Endothelial cell of umbilical vein (primary cell): ENCODE measurements around the gene ADGRG7. TPM values are rescaled to one million over a fixed set of nuclear protein-coding genes. Genes with fewer than 3 reads are reported as not detected.

Experiments
- BruUV-seq: library from RNA; stranded (reverse); fragments of 400-500 nt; replicated peaks from 2 replicates; lab custom pipeline; 2021; lab: Mats Ljungman, UMichigan
- CTCF ChIA-PET: fragments of 300-600, 350-600 bp; sonication (Branson Sonifier 250); formaldehyde crosslinking; loops from one replicate; lab custom pipeline; 2021; ENCODE audit warnings: antibody characterized with exemption, inconsistent platforms; lab: Charles Lee
- POLR2A ChIA-PET: fragments of 300-600, 350-600 bp; sonication (Branson Sonifier 250); formaldehyde crosslinking; loops from one replicate; lab custom pipeline; 2021; ENCODE audit warnings: antibody characterized with exemption, inconsistent platforms; lab: Charles Lee
- DNase-seq: peaks from one replicate; pipeline ENCODE4 v3.0.0-alpha.2; 2011; ENCODE audit warnings: low read depth, low spot score
- FAIRE-seq: peaks from 2 replicates; lab custom pipeline; 2011; peaks lifted over from hg19 to GRCh38; lab: Jason Lieb, UNC
- H2AFZ ChIP-seq: 2 replicates; pipeline ENCODE4 v1.6.0; 2012; ENCODE audit warnings: low read depth, low read length, control low read depth, inconsistent platforms
- H3K27ac ChIP-seq: 2 replicates; pipeline ENCODE4 v1.5.1; 2011; ENCODE audit warnings: low read depth, mild to moderate bottlenecking, control low read depth, low read length, moderate library complexity; ENCODE audit not compliant: insufficient read depth
- H3K27me3 ChIP-seq, 2 experiments: 2 replicates each; pipeline versions ENCODE4 v1.6.0 to v1.6.1; 2011; ENCODE audit warnings: low read length in 2 of 2, mixed read lengths in 1 of 2; ENCODE audit not compliant: control insufficient read depth in 2 of 2, insufficient read depth in 2 of 2
- H3K36me3 ChIP-seq, 2 experiments: 2 replicates in 1 of 2; 3 replicates in 1 of 2; pipeline ENCODE4 v1.5.1; 2011; ENCODE audit warnings: low read length in 2 of 2, mild to moderate bottlenecking in 1 of 2, moderate library complexity in 1 of 2; ENCODE audit not compliant: control insufficient read depth in 2 of 2, insufficient read depth in 2 of 2; ENCODE audit errors: extremely low read depth in 1 of 2
- H3K4me1 ChIP-seq: 3 replicates; pipeline ENCODE4 v1.5.1; 2011; ENCODE audit warnings: mild to moderate bottlenecking, low read length; ENCODE audit not compliant: control insufficient read depth, insufficient read depth; ENCODE audit errors: extremely low read depth
- H3K4me2 ChIP-seq: 2 replicates; pipeline ENCODE4 v1.6.1; 2011; ENCODE audit warnings: low read length, control low read depth, mixed read lengths; ENCODE audit not compliant: insufficient read depth
- H3K4me3 ChIP-seq, 3 experiments: fragments of 200-600 bp in 1 of 3; sonication (generic), shearing (Covaris generic) in 1 of 3; replicated peaks in 1 of 3; 2 replicates each; pipeline ENCODE4 v1.5.1; 2011 to 2016; ENCODE audit warnings: control low read depth in 3 of 3, low read length in 3 of 3, mild to moderate bottlenecking in 2 of 3, inconsistent platforms in 1 of 3, low read depth in 1 of 3, moderate library complexity in 1 of 3; ENCODE audit not compliant: insufficient read depth in 1 of 3
- H3K79me2 ChIP-seq: 2 replicates; pipeline ENCODE4 v1.6.0; 2012; ENCODE audit warnings: low read length, inconsistent platforms; ENCODE audit not compliant: control insufficient read depth, insufficient read depth
- H3K9ac ChIP-seq: replicated peaks from 2 replicates; pipeline ENCODE3; 2011; ENCODE audit warnings: low read length, control low read depth; ENCODE audit not compliant: insufficient read depth; ENCODE audit errors: extremely low read depth
- H3K9me1 ChIP-seq: replicated peaks from 3 replicates; pipeline ENCODE4 v1.6.0; 2011; ENCODE audit warnings: mild to moderate bottlenecking, low read length; ENCODE audit not compliant: control insufficient read depth, insufficient read depth; ENCODE audit errors: extremely low read depth
- H3K9me3 ChIP-seq: replicated peaks from 2 replicates; pipeline ENCODE4 v1.5.1; 2012; ENCODE audit warnings: low read length, inconsistent platforms; ENCODE audit not compliant: control insufficient read depth, insufficient read depth
- H4K20me1 ChIP-seq: replicated peaks from 2 replicates; pipeline ENCODE3; 2011; ENCODE audit warnings: mild to moderate bottlenecking, low read length; ENCODE audit not compliant: control insufficient read depth, insufficient read depth; ENCODE audit errors: extremely low read depth
- CTCF ChIP-seq, 2 donors: IDR thresholded peaks; 1 replicate in 1 of 2; 2 replicates in 1 of 2; pipeline ENCODE4 v1.5.1; 2011; ENCODE audit warnings: low read length in 2 of 2, mild to moderate bottlenecking in 2 of 2, moderate library complexity in 2 of 2, control low read depth in 1 of 2, inconsistent platforms in 1 of 2, low read depth in 1 of 2; ENCODE audit not compliant: insufficient read depth in 1 of 2; ENCODE audit errors: extremely low read depth in 1 of 2
- EZH2 ChIP-seq: IDR thresholded peaks from 2 replicates; pipeline ENCODE4 v1.6.1; 2012; ENCODE audit warnings: borderline replicate concordance, low read depth, mild to moderate bottlenecking, moderate library complexity, low read length, inconsistent platforms; ENCODE audit not compliant: severe bottlenecking
- FOS ChIP-seq: IDR thresholded peaks from 2 replicates; pipeline ENCODE4 v1.6.1; 2011; ENCODE audit warnings: mild to moderate bottlenecking, low read length, moderate library complexity, borderline replicate concordance; ENCODE audit not compliant: insufficient read depth
- GATA2 ChIP-seq: IDR thresholded peaks from 2 replicates; pipeline ENCODE4 v1.7.0; 2011; ENCODE audit warnings: low read depth, mild to moderate bottlenecking, moderate library complexity, mixed read lengths, low read length; ENCODE audit not compliant: insufficient read length, insufficient read depth
- JUN ChIP-seq: IDR thresholded peaks from 2 replicates; pipeline ENCODE4 v1.6.1; 2011; ENCODE audit warnings: borderline replicate concordance, low read depth; ENCODE audit not compliant: insufficient read length, insufficient read depth
- MAX ChIP-seq: IDR thresholded peaks from 2 replicates; pipeline ENCODE4 v1.6.1; 2011; ENCODE audit not compliant: insufficient read depth, insufficient read length
- MYC ChIP-seq: IDR thresholded peaks from one replicate; pipeline ENCODE4 v1.6.1; 2011; ENCODE audit warnings: mild to moderate bottlenecking, low read depth, low read length
- POLR2A ChIP-seq: IDR thresholded peaks from 2 replicates; pipeline ENCODE4 v1.6.1; 2012; ENCODE audit warnings: low read depth, mild to moderate bottlenecking, control low read depth, low read length
- POLR2AphosphoS5 ChIP-seq: IDR thresholded peaks from 2 replicates; pipeline ENCODE4 v1.6.1; 2012; ENCODE audit warnings: low read depth, mild to moderate bottlenecking, control low read depth, low read length, moderate library complexity; ENCODE audit not compliant: insufficient read depth
- dilution Hi-C: fragments of 300-500 bp; cut with MboI; formaldehyde crosslinking; loops from one replicate; pipeline ENCODE4 v1.15.0; 2019; ENCODE audit warnings: low sequenced_read_pairs; ENCODE audit not compliant: extremely low pct_ligation_motif_present
- intact Hi-C: fragments of 100-400 bp; cut with micrococcal nuclease; formaldehyde crosslinking; loops from one replicate; pipeline ENCODE4 v1.10.0; 2022
- polyA plus RNA-seq, 4 experiments: library from polyadenylated mRNA; depleted of rRNA in 3 of 4; stranded (reverse) in 3 of 4; unstranded in 1 of 4; fragments of >200 nt; gene quantifications; 2 replicates each; pipeline versions ENCODE4 v1.2.1 to v1.2.3, GENCODE V29; 2011 to 2012; ENCODE audit warnings: missing spikeins in 1 of 4
- total RNA-seq: library from RNA; stranded (reverse); gene quantifications from 2 replicates; pipeline ENCODE4 v1.2.3, GENCODE V29; 2021

The ADGRG7 gene
- total and polyA plus RNA-seq, 2 donors (not counting 3 experiments of a cell fraction or from before 2014, with no cell fraction given): not detected

DNA sequence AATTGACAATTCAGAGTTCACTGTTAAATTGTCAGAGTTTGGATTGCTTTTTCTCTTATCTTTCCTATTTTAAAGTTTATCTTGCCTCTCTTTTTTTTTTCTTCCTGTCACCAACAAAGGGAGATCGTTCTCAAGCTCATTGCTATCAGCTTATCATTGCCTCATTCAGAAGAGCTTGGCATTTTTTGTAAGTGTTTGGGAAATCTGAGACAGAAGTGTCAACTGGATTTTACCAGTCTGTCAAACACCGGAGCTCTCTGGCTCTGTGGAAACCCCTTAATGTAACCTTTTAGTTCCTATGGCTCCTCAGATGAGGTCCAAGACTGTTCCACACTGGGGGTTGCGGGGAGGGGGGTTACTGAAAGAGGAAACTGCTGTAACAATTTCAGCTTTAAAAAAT lies 89.3 kb downstream of the ADGRG7 start:
- H4K20me1 ChIP-seq: no peaks in the 10 kb centered on the region
- POLR2A ChIA-PET: no interaction called here

More for the DNA sequence above, 89.3 kb downstream of the ADGRG7 start:
- Histone ChIP-seq H3K9me1 (no peaks in the 10 kb centered on the region), H3K9ac (no peak overlapping the region), H3K27me3 (peaks cover 11 to 29% of the 10 kb centered on the region in 2 experiments), H3K79me2 (no peaks in the 10 kb centered on the region), H3K4me1 (no peaks in the 10 kb centered on the region), H3K9me3 (no peaks in the 10 kb centered on the region), H3K4me3 (no peak overlapping the region), H3K4me2 (no peak overlapping the region), H2AFZ (no peak overlapping the region), H3K27ac (no peak overlapping the region), H3K36me3 (no peaks in the 10 kb centered on the region)
- FAIRE-seq (no peak), DNase-seq (no peak)
- no TSS peak for BruUV-seq
- intact Hi-C loops (no loop called here), dilution Hi-C loops (no loop called here)
- CTCF ChIA-PET: interaction anchor here (0.9 kb wide), 1 partner anchor 47 kb away, joined by 3 read pairs; no protein-coding TSS in a partner anchor
- no peak for TF ChIP-seq GATA2
- no peak for TF ChIP-seq MAX
- no peak for TF ChIP-seq POLR2AphosphoS5
- no peak for TF ChIP-seq CTCF (IDR thresholded peaks at IDR 0.05; ENCODE audit: extremely low read depth in 1 of 2, insufficient read depth in 1 of 2, low read depth in 1 of 2, low read length in 2 of 2)
- no peak for TF ChIP-seq JUN
- TF ChIP-seq EZH2: no peak
- no peak for TF ChIP-seq POLR2A
- TF ChIP-seq MYC: no peak
- TF ChIP-seq FOS: no peak
